ENCODE data around the gene RNF214. TPM values are rescaled to one million over a fixed set of nuclear protein-coding genes. Genes with fewer than 3 reads are reported as not detected.

The RNF214 gene
- total and polyA plus RNA-seq, 2 of the 13 experiments (the other 11 are each of a cell fraction or from before 2014, with no cell fraction given): 10.7 to 12.6 TPM

GRCh38 chr11:117290809-117291396 is 58.4 kb downstream of the RNF214 start, which contains the start of gene BACE1-AS:
Gene BACE1-AS, plus strand, starts transcription at chr11:117291346.
- ChIA-PET CTCF (ENCODE audit: low intra/inter-chr PET ratio, low total read pairs) (no interaction called here), POLR2A (no interaction called here)
- DNase-seq (ENCODE audit: low spot score): no peak
- no peaks in the 10 kb centered on the region for H3K79me2 ChIP-seq (ENCODE audit: insufficient read depth, low read length)
- H3K9me3 ChIP-seq (ENCODE audit: low read length): no peaks in the 10 kb centered on the region
- peaks cover 4 to 38% of the 10 kb centered on the region in 2 experiments; a peak in 4 of 5 replicates for H3K36me3 ChIP-seq (replicated peaks in 1 of 2; ENCODE audit: control insufficient read depth in 1 of 2, insufficient read depth in 2 of 2, low read length in 2 of 2)
- no peaks in the 10 kb centered on the region for H3K27me3 ChIP-seq (ENCODE audit: control insufficient read depth in 1 of 2, insufficient read depth in 2 of 2, low read length in 2 of 2)
- no peak within 1 kb of the TSS for H3K27ac ChIP-seq (ENCODE audit: extremely low read length, insufficient read depth, low read length)
- WGBS (ENCODE audit: low lambda C conversion rate): 98% methylated on average over 8 of the region's 8 CpGs
- no peaks in the 10 kb centered on the region for H3K4me1 ChIP-seq (ENCODE audit: insufficient read depth, low read length)
- TF ChIP-seq ZNF770 (CRISPR knock-in tag; IDR thresholded peaks at IDR 0.05) (no peak), ZNF547 (CRISPR knock-in tag; IDR thresholded peaks at IDR 0.05) (no peak)
- H3K9ac ChIP-seq (ENCODE audit: insufficient read depth, low read depth, low read length): no peak within 1 kb of the TSS
- in situ Hi-C loops (cut with HindIII; ENCODE audit: extremely low pct_ligation_motif_present, low pct_unique_long_range_greater_than_20kb) (no loop called here), intact Hi-C loops (cut with micrococcal nuclease; ENCODE audit: unreplicated experiment) (no loop called here)
- no peak within 1 kb of the TSS for H3K4me2 ChIP-seq (ENCODE audit: low read depth, low read length)
- ATAC-seq: no peak
- H3K4me3 ChIP-seq (replicated peaks in 1 of 3; ENCODE audit: insufficient read depth in 1 of 3, low read depth in 2 of 3, low read length in 3 of 3): no peak within 1 kb of the TSS
- no peaks in the 10 kb centered on the region for H4K20me1 ChIP-seq (ENCODE audit: insufficient read depth, low read length)
- H2AFZ ChIP-seq (ENCODE audit: low read length): no peak within 1 kb of the TSS
- no TSS peak for BruUV-seq (replicated peaks)
- FAIRE-seq: no peak

- BruUV-seq (replicated peaks): no TSS peak
- DNase-seq (ENCODE audit: low spot score) (no peak), FAIRE-seq (no peak), ATAC-seq (no peak)
- CTCF ChIA-PET (ENCODE audit: low intra/inter-chr PET ratio, low total read pairs): no interaction called here
- H3K4me1 ChIP-seq (ENCODE audit: insufficient read depth, low read length): peaks cover 5% of the 10 kb centered on the region; the same call in 1 of the 2 replicates
- no peak overlapping the region for H3K4me2 ChIP-seq (ENCODE audit: low read depth, low read length)
- H3K9ac ChIP-seq (ENCODE audit: insufficient read depth, low read depth, low read length): no peak overlapping the region
- no peak overlapping the region for H3K27ac ChIP-seq (ENCODE audit: extremely low read length, insufficient read depth, low read length)
- no peak overlapping the region for H2AFZ ChIP-seq (ENCODE audit: low read length)
- in situ Hi-C loops (cut with HindIII; ENCODE audit: extremely low pct_ligation_motif_present, low pct_unique_long_range_greater_than_20kb) (no loop called here), intact Hi-C loops (cut with micrococcal nuclease; ENCODE audit: unreplicated experiment) (no loop called here)
- no peaks in the 10 kb centered on the region for H3K27me3 ChIP-seq (ENCODE audit: control insufficient read depth in 1 of 2, insufficient read depth in 2 of 2, low read length in 2 of 2)
- H3K4me3 ChIP-seq (replicated peaks in 1 of 3; ENCODE audit: insufficient read depth in 1 of 3, low read depth in 2 of 3, low read length in 3 of 3): no peak overlapping the region
- peaks cover 4 to 28% of the 10 kb centered on the region in 2 experiments; a peak in 3 of 5 replicates for H3K36me3 ChIP-seq (replicated peaks in 1 of 2; ENCODE audit: control insufficient read depth in 1 of 2, insufficient read depth in 2 of 2, low read length in 2 of 2)
- POLR2A ChIA-PET: no interaction called here
- WGBS (ENCODE audit: low lambda C conversion rate): 89% methylated on average over 2 of the region's 2 CpGs
- no peaks in the 10 kb centered on the region for H4K20me1 ChIP-seq (ENCODE audit: insufficient read depth, low read length)
- H3K79me2 ChIP-seq (ENCODE audit: insufficient read depth, low read length): no peaks in the 10 kb centered on the region
- H3K9me3 ChIP-seq (ENCODE audit: low read length): no peaks in the 10 kb centered on the region
- TF ChIP-seq AGO2 (optimal IDR thresholded peaks at IDR 0.05; ENCODE audit: low read depth, low read length) (no peak), SATB2 (CRISPR knock-in tag; IDR thresholded peaks at IDR 0.05) (no peak), ZNF652 (CRISPR knock-in tag; IDR thresholded peaks at IDR 0.05; ENCODE audit: borderline replicate concordance, low read depth) (no peak), ZNF407 (CRISPR knock-in tag; IDR thresholded peaks at IDR 0.05; ENCODE audit: not compliant biosample characterization) (no peak)
Measured at GRCh38 chr11:117292616-117293015, 60.1 kb downstream of the RNF214 start.

All from HepG2 (cell line).